Stimulated activated CD4-positive, alpha-beta T cell treated with anti-CD3 and anti-CD28 coated beads, TNF-alpha, amount 100 ng/mL, for 24 hours (primary cell): Measurements from ENCODE around the gene DLX3.

Source experiments
- DNase-seq, 3 experiments: peaks; one replicate each; pipeline ENCODE4 v3.0.0-alpha.2; 2020; ENCODE audit warnings: low read depth in 3 of 3

The DLX3 gene

GRCh38 chr17:49992191-49992932 is 2.7 kb downstream of the DLX3 start:
- no peak for DNase-seq

- DNase-seq = no peak
Measured at GRCh38 chr17:49991409-49991808, 3.6 kb downstream of the DLX3 start.

GRCh38 chr17:49990921-49991320 is 4.1 kb downstream of the DLX3 start:
- DNase-seq = no peak

GRCh38 chr17:49990331-49990730 is 4.7 kb downstream of the DLX3 start:
- no peak for DNase-seq

- DNase-seq = no peak
Measured at GRCh38 chr17:49989518-49989880, 5.5 kb downstream of the DLX3 start.

- no peak for DNase-seq
Measured at GRCh38 chr17:49987681-49988441, 7.2 kb downstream of the DLX3 start.

GRCh38 chr17:49987290-49987585 is 7.8 kb downstream of the DLX3 start:
- DNase-seq = no peak

- DNase-seq = no peak
Measured at GRCh38 chr17:49986396-49987289, 8.4 kb downstream of the DLX3 start.

GRCh38 chr17:49985310-49985990 is 9.6 kb downstream of the DLX3 start:
- no peak for DNase-seq

GRCh38 chr17:49984776-49985175 is 10.2 kb downstream of the DLX3 start:
- DNase-seq = no peak

- no peak for DNase-seq
Measured at GRCh38 chr17:49984283-49984682, 10.7 kb downstream of the DLX3 start.

- DNase-seq = no peak
Measured at GRCh38 chr17:49980703-49981197, 14.3 kb downstream of the DLX3 start.

GRCh38 chr17:49979748-49980479 is 15.1 kb downstream of the DLX3 start:
- no peak for DNase-seq

- no peak for DNase-seq
Measured at GRCh38 chr17:49978501-49978900, 16.5 kb downstream of the DLX3 start.

GRCh38 chr17:49977463-49978389 is 17.3 kb downstream of the DLX3 start:
- DNase-seq = no peak

- DNase-seq = no peak
Measured at GRCh38 chr17:49976828-49977202, 18.2 kb downstream of the DLX3 start.

- DNase-seq = no peak
Measured at GRCh38 chr17:49976163-49976827, 18.7 kb downstream of the DLX3 start.

- no peak for DNase-seq
Measured at GRCh38 chr17:49975531-49975930, 19.5 kb downstream of the DLX3 start.

- DNase-seq = no peak
Measured at GRCh38 chr17:49973271-49973615, 21.8 kb downstream of the DLX3 start.
